CD14-positive monocyte (primary cell): ENCODE data around the gene TENT5C. TPM values are rescaled to one million over a fixed set of nuclear protein-coding genes. Genes with fewer than 3 reads are reported as not detected.

Experiments
- DNase-seq, 3 donors: peaks; one replicate each; pipeline ENCODE4 v3.0.0-alpha.2; 2011 to 2022
- H2AFZ ChIP-seq: 2 replicates; pipeline ENCODE4 v1.6.0; 2012; ENCODE audit warnings: mild to moderate bottlenecking, low read depth, low read length, inconsistent platforms; ENCODE audit not compliant: insufficient read depth, poor library complexity, severe bottlenecking
- H3K27ac ChIP-seq, 2 donors: 1 replicate in 1 of 2; 2 replicates in 1 of 2; pipeline ENCODE4 v1.5.1; 2012 to 2013; ENCODE audit warnings: low read length in 2 of 2, control low read depth in 1 of 2, inconsistent platforms in 1 of 2, low read depth in 1 of 2, mild to moderate bottlenecking in 1 of 2
- H3K27me3 ChIP-seq, 2 donors: one replicate each; pipeline versions ENCODE4 v1.6.0 to v1.6.1; 2011 to 2013; ENCODE audit warnings: low read length in 2 of 2; ENCODE audit not compliant: control insufficient read depth in 2 of 2, insufficient read depth in 2 of 2
- H3K36me3 ChIP-seq, 2 donors: replicated peaks in 1 of 2; 1 replicate in 1 of 2; 2 replicates in 1 of 2; pipeline versions ENCODE4 v1.5.1 to v1.6.1; 2012 to 2013; ENCODE audit warnings: low read length in 2 of 2, control low read depth in 1 of 2, inconsistent platforms in 1 of 2, mild to moderate bottlenecking in 1 of 2; ENCODE audit not compliant: insufficient read depth in 2 of 2, control insufficient read depth in 1 of 2
- H3K4me1 ChIP-seq, 2 donors: 1 replicate in 1 of 2; 2 replicates in 1 of 2; pipeline versions ENCODE4 v1.5.1 to v1.6.1; 2012 to 2013; ENCODE audit warnings: low read length in 2 of 2, control low read depth in 1 of 2, inconsistent platforms in 1 of 2, mild to moderate bottlenecking in 1 of 2, moderate library complexity in 1 of 2; ENCODE audit not compliant: insufficient read depth in 2 of 2, control insufficient read depth in 1 of 2
- H3K4me2 ChIP-seq: replicated peaks from 2 replicates; pipeline ENCODE3; 2012; ENCODE audit warnings: low read length, moderate library complexity, mild to moderate bottlenecking; ENCODE audit not compliant: poor library complexity, severe bottlenecking; ENCODE audit errors: extremely low read depth
- H3K4me3 ChIP-seq, 3 experiments: fragments of 200-600 bp in 1 of 3; sonication (generic) in 1 of 3; replicated peaks in 1 of 3; 1 replicate in 2 of 3; 2 replicates in 1 of 3; pipeline ENCODE4 v1.5.1; 2011 to 2013; ENCODE audit warnings: low read length in 3 of 3, mild to moderate bottlenecking in 3 of 3, control low read depth in 2 of 3, low read depth in 2 of 3, inconsistent platforms in 1 of 3, moderate library complexity in 1 of 3
- H3K79me2 ChIP-seq: 2 replicates; pipeline ENCODE4 v1.6.0; 2012; ENCODE audit warnings: mild to moderate bottlenecking, control low read depth, inconsistent platforms, low read length, moderate library complexity; ENCODE audit not compliant: insufficient read depth
- H3K9ac ChIP-seq: 2 replicates; pipeline ENCODE4 v1.6.0; 2017; ENCODE audit warnings: low read length, mild to moderate bottlenecking; ENCODE audit not compliant: insufficient read depth, poor library complexity, severe bottlenecking
- H3K9me3 ChIP-seq, 2 donors: replicated peaks in 1 of 2; 1 replicate in 1 of 2; 2 replicates in 1 of 2; pipeline versions ENCODE4 v1.5.1 to v1.6.1; 2012 to 2013; ENCODE audit warnings: low read length in 2 of 2, control low read depth in 1 of 2; ENCODE audit not compliant: control insufficient read depth in 1 of 2, insufficient read depth in 1 of 2
- H4K20me1 ChIP-seq: 2 replicates; pipeline ENCODE4 v1.6.0; 2012; ENCODE audit warnings: mild to moderate bottlenecking, low read length, control low read depth, moderate library complexity; ENCODE audit not compliant: insufficient read depth
- H3K27ac Mint-ChIP-seq, 7 donors: one replicate each; pipeline ENCODE4 v1.8.0; 2020; ENCODE audit warnings: mild to moderate bottlenecking in 7 of 7, mixed read lengths in 7 of 7, moderate library complexity in 6 of 7, inconsistent platforms in 2 of 7
- H3K27me3 Mint-ChIP-seq, 3 donors: one replicate each; pipeline ENCODE4 v1.8.0; 2021 to 2022; ENCODE audit warnings: low read depth in 3 of 3, mild to moderate bottlenecking in 3 of 3, mixed read lengths in 3 of 3, moderate library complexity in 3 of 3, inconsistent platforms in 1 of 3
- H3K36me3 Mint-ChIP-seq, 2 donors: one replicate each; pipeline ENCODE4 v1.8.0; 2020; ENCODE audit warnings: mixed read lengths in 2 of 2, inconsistent platforms in 1 of 2, mild to moderate bottlenecking in 1 of 2
- H3K4me1 Mint-ChIP-seq: one replicate; pipeline ENCODE4 v1.8.0; 2020; ENCODE audit warnings: mild to moderate bottlenecking, mixed read lengths
- H3K4me3 Mint-ChIP-seq, 2 donors: one replicate each; pipeline ENCODE4 v1.8.0; 2020; ENCODE audit warnings: mild to moderate bottlenecking in 2 of 2, mixed read lengths in 2 of 2, moderate library complexity in 1 of 2
- H3K9me3 Mint-ChIP-seq, 7 donors: one replicate each; pipeline ENCODE4 v1.8.0; 2020 to 2022; ENCODE audit warnings: mixed read lengths in 7 of 7, mild to moderate bottlenecking in 6 of 7, moderate library complexity in 6 of 7, inconsistent platforms in 2 of 7
- CTCF ChIP-seq: fragments of 200-600 bp; IDR thresholded peaks from one replicate; pipeline ENCODE4 v1.8.0; 2022; ENCODE audit warnings: antibody characterized with exemption, mild to moderate bottlenecking
- WGBS: methylation state at CpG from one replicate; pipeline ENCODE4 v1.1.5; 2013; ENCODE audit warnings: missing lambda C conversion rate; ENCODE audit not compliant: insufficient coverage; 5-methylcytosine and 5-hydroxymethylcytosine counted together
- intact Hi-C, 2 donors: fragments of 100-400 bp; cut with micrococcal nuclease; formaldehyde crosslinking; loops; one replicate each; pipeline versions ENCODE4 v1.15.0 to v1.15.1; 2023
- polyA plus RNA-seq, 3 donors: library from polyadenylated mRNA; depleted of rRNA in 1 of 3; unstranded in 2 of 3; stranded (reverse) in 1 of 3; fragments of 300-500 nt in 2 of 3; fragments of >200 nt in 1 of 3; fragmentation: Illumina TruSeq in 2 of 3; gene quantifications; 1 replicate in 2 of 3; 2 replicates in 1 of 3; pipeline ENCODE4 v1.2.3, GENCODE V29; 2012 to 2021

Gene TENT5C
- polyA plus RNA-seq, 3 donors, result 0.17 to 0.69 (median 0.27) TPM

- Mint-ChIP-seq H3K4me3 (no peak overlapping the region), H3K4me1 (peaks cover 17% of the 10 kb centered on the region), H3K27ac (no peak overlapping the region), H3K27me3 (peaks cover 0 to 5% (median 4%) of the 10 kb centered on the region in 3 donors), H3K36me3 (no peaks in the 10 kb centered on the region), H3K9me3 (no peaks in the 10 kb centered on the region)
- DNase-seq, result no peak
- no peak for TF ChIP-seq CTCF
- Histone ChIP-seq H3K36me3 (no peaks in the 10 kb centered on the region), H3K4me1 (peaks cover 8 to 13% of the 10 kb centered on the region in 2 donors), H3K27me3 (no peaks in the 10 kb centered on the region), H3K79me2 (no peaks in the 10 kb centered on the region), H3K27ac (no peak overlapping the region), H2AFZ (no peak overlapping the region), H3K4me3 (no peak overlapping the region), H4K20me1 (no peaks in the 10 kb centered on the region), H3K4me2 (no peak overlapping the region), H3K9ac (no peak overlapping the region), H3K9me3 (no peaks in the 10 kb centered on the region)
- WGBS, result 90% methylated on average over 2 of the region's 6 CpGs
- intact Hi-C loops, result no loop called here
These were observed 36.8 kb upstream of the TENT5C start for GRCh38 chr1:117568999-117569398.

GRCh38 chr1:117569856-117570255 lies 36.0 kb upstream of the TENT5C start:
- no peaks in the 10 kb centered on the region for H3K79me2 ChIP-seq
- peaks cover 2 to 5% of the 10 kb centered on the region in 2 donors for H3K4me1 ChIP-seq
- no peak for TF ChIP-seq CTCF
- no peaks in the 10 kb centered on the region for H3K36me3 ChIP-seq
- Mint-ChIP-seq H3K4me3 (no peak overlapping the region), H3K4me1 (peaks cover 8% of the 10 kb centered on the region), H3K27ac (no peak overlapping the region), H3K9me3 (no peaks in the 10 kb centered on the region), H3K27me3 (peaks cover 0 to 6% (median 4%) of the 10 kb centered on the region in 3 donors), H3K36me3 (no peaks in the 10 kb centered on the region)
- intact Hi-C loops, result no loop called here
- H4K20me1 ChIP-seq, result no peaks in the 10 kb centered on the region
- WGBS, result 76% methylated on average over 2 of the region's 3 CpGs
- no peak for DNase-seq
- H3K27ac ChIP-seq, result no peak overlapping the region
- no peak overlapping the region for H3K9ac ChIP-seq
- no peaks in the 10 kb centered on the region for H3K27me3 ChIP-seq
- no peaks in the 10 kb centered on the region for H3K9me3 ChIP-seq
- no peak overlapping the region for H3K4me2 ChIP-seq
- H2AFZ ChIP-seq, result no peak overlapping the region
- no peak overlapping the region for H3K4me3 ChIP-seq
